Measurements from ENCODE around the gene TTLL11.
A peak's percentile ranks its signal among the peaks of the same experiment; 100 is the strongest.
"Not testable (repeated sequence)": the region's sequence is repeated elsewhere in the genome, so short reads cannot be mapped to it uniquely, and the experiment has no call there.

TTLL11 gene

DNA sequence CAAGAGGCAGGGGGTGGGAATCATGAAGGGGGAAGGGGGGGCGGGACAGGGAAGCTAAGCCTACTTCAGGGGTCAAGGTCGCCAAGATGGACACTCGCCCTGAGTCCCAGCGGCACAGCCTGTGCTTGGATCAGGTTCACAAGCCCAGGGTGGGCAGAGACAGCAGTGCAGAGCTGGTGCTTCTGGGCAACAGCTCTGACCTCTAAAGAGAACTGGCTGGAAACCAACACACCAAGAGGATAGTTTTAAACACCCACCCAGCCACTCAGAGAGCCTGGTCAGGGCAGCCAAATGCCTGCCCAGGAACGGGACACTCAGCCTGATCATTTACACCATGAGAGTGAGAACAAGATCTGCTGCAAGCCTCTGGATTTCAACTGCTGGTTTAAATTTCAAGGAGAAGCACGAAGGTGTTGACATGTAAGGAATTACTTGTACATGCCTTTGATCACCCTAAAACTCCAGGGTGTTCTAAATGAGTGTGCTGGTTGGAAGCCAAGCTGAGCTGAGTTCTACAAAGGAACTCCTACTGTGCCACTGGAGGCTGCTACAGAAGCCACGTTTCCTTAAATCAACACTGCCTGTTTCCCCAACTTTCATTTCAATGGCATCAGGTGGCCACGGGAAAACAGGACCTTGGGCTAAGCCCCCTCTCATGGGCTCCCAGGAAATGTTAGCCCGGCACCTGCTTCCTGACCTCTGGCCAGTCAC, 91.5 kb downstream of the TTLL11 start:
- no peak for DNase-seq (ENCODE audit: low spot score)
- no peak overlapping the region for H3K4ac ChIP-seq (ENCODE audit: low read length)

DNA sequence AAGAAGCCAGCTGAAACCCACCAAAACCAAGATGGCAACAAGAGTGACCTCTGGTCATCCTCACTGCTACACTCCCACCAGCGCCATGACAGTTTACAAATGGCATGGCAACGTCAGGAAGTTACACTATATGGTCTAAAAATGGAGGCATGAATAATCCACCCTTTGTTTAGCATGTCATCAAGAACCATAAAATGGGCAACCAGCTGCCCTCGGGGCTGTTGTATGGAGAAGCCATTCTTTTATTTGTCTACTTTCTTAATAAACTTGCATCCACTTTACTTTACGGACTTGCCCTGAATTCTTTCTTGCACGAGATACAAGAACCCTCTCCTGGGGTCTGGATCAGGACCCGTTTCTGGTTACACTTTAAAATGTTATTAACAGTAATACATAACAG, 92.6 kb downstream of the TTLL11 start:
- not testable (repeated sequence) for H3K4me3 ChIP-seq (ENCODE audit: low read length in 2 of 2); H3K4me2 ChIP-seq (ENCODE audit: insufficient read depth, low read length, poor library complexity, severe bottlenecking); H3K23ac ChIP-seq (ENCODE audit: low read depth, low read length, poor library complexity); H3K4ac ChIP-seq (ENCODE audit: low read length); H2BK15ac ChIP-seq (ENCODE audit: low read length); H3K9me3 ChIP-seq (replicated peaks in 1 of 2; ENCODE audit: control insufficient read depth in 2 of 2, insufficient read depth in 1 of 2, low read depth in 1 of 2, low read length in 2 of 2); H4K8ac ChIP-seq (ENCODE audit: low read depth, low read length); H3K36me3 ChIP-seq (replicated peaks in 1 of 2; ENCODE audit: control insufficient read depth in 2 of 2, insufficient read depth in 2 of 2, low read length in 2 of 2); H3K27ac ChIP-seq (replicated peaks; ENCODE audit: low read length); H2BK12ac ChIP-seq (ENCODE audit: low read length); H2AK5ac ChIP-seq (ENCODE audit: low read depth, low read length); H3K79me1 ChIP-seq (ENCODE audit: low read depth, low read length); H2BK5ac ChIP-seq (ENCODE audit: low read length); H3K4me1 ChIP-seq (ENCODE audit: control insufficient read depth in 2 of 2, insufficient read depth in 1 of 2, low read depth in 1 of 2, low read length in 2 of 2); H2BK120ac ChIP-seq (ENCODE audit: low read depth, low read length); DNase-seq (ENCODE audit: low spot score); H3K18ac ChIP-seq (ENCODE audit: low read length); H3K9ac ChIP-seq (ENCODE audit: low read depth, low read length, poor library complexity); H2AFZ ChIP-seq (ENCODE audit: low read length); H3K27me3 ChIP-seq (ENCODE audit: control insufficient read depth in 3 of 3, insufficient read depth in 3 of 3, low read depth in 1 of 3, low read length in 3 of 3); H4K91ac ChIP-seq (ENCODE audit: low read depth, low read length, poor library complexity); H3K14ac ChIP-seq (ENCODE audit: low read length)
- no CpG with 5 or more reads among the region's 6 CpGs for WGBS, 2 donors (ENCODE audit: extremely low coverage in 2 of 2, insufficient read length in 2 of 2, insufficient replicate concordance in 1 of 2)

More for the DNA sequence above, 91.5 kb downstream of the TTLL11 start:
- Histone ChIP-seq H2BK15ac (ENCODE audit: low read length) (peak overlapping the region; percentile 55), H3K4me3 (ENCODE audit: low read length in 2 of 2) (no peak overlapping the region), H2BK120ac (ENCODE audit: low read depth, low read length) (no peak overlapping the region), H3K4me2 (ENCODE audit: insufficient read depth, low read length, poor library complexity, severe bottlenecking) (no peak overlapping the region), H3K79me1 (ENCODE audit: low read depth, low read length) (no peaks in the 10 kb centered on the region), H2BK12ac (ENCODE audit: low read length) (no peak overlapping the region), H3K36me3 (replicated peaks in 1 of 2; ENCODE audit: control insufficient read depth in 2 of 2, insufficient read depth in 2 of 2, low read length in 2 of 2) (no peaks in the 10 kb centered on the region), H2AK5ac (ENCODE audit: low read depth, low read length) (peak overlapping the region; percentile 37), H3K9me3 (replicated peaks in 1 of 2; ENCODE audit: control insufficient read depth in 2 of 2, insufficient read depth in 1 of 2, low read depth in 1 of 2, low read length in 2 of 2) (no peaks in the 10 kb centered on the region), H3K4me1 (ENCODE audit: control insufficient read depth in 2 of 2, insufficient read depth in 1 of 2, low read depth in 1 of 2, low read length in 2 of 2) (no peaks in the 10 kb centered on the region), H3K18ac (ENCODE audit: low read length) (no peak overlapping the region), H3K23ac (ENCODE audit: low read depth, low read length, poor library complexity) (no peak overlapping the region), H4K8ac (ENCODE audit: low read depth, low read length) (no peak overlapping the region), H4K91ac (ENCODE audit: low read depth, low read length, poor library complexity) (no peak overlapping the region), H3K14ac (ENCODE audit: low read length) (peak overlapping the region; percentile 6), H3K9ac (ENCODE audit: low read depth, low read length, poor library complexity) (no peak overlapping the region), H3K27ac (replicated peaks; ENCODE audit: low read length) (no peak overlapping the region), H2AFZ (ENCODE audit: low read length) (no peak overlapping the region), H3K27me3 (ENCODE audit: control insufficient read depth in 3 of 3, insufficient read depth in 3 of 3, low read depth in 1 of 3, low read length in 3 of 3) (peaks cover 0 to 2% (median 0%) of the 10 kb centered on the region in 3 experiments), H2BK5ac (ENCODE audit: low read length) (no peak overlapping the region)
- WGBS, 2 donors (ENCODE audit: extremely low coverage in 2 of 2, insufficient read length in 2 of 2, insufficient replicate concordance in 1 of 2): no CpG with 5 or more reads among the region's 9 CpGs

DNA sequence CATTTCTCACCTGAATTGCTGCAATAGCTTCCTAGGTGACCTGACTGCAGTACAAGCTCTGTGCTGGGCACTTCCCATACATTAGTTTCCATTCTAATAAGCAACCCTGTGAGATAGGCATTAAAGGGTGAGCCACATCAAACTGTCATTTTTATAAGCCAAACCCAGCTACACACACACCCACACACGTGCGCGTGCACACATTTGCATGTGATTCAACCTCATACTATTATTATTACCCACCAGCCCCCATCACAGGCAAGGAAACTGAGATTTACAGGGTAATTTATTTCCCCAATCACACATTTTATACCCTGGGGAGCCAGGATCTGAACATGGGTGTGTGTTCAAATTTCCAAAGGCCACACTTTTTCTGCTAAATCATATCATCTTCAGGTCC, 93.6 kb downstream of the TTLL11 start:
- H2BK15ac ChIP-seq (ENCODE audit: low read length): no peak overlapping the region
- no peak for DNase-seq (ENCODE audit: low spot score)
- no peak overlapping the region for H4K8ac ChIP-seq (ENCODE audit: low read depth, low read length)

DNA sequence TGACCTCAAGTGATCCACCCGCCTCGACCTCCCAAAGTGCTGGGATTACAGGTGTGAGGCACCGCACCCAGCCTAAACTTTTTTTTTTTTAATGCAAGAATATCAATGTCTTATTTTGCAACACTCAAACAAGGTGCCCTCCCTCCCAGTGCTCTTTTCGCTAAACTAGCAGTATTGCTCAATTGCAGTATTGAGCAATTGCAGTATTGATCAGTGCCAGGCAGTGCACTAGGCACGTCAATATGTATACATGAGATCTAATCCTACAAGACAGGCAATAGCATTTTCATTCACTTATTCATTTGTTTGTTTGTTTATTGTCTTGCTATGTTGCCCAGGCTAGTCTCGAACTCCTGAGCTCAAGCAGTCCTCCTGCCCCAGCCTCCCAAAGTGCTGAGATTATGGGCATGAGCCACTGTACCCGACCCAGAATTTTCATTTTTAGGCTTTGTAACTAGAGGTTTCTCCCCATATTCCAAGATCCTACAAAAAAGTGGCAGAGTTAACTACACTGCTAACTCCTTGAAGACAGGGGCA, 94.5 kb downstream of the TTLL11 start:
- Histone ChIP-seq H3K4me1 (ENCODE audit: control insufficient read depth in 2 of 2, insufficient read depth in 1 of 2, low read depth in 1 of 2, low read length in 2 of 2) (no peaks in the 10 kb centered on the region), H2AK5ac (ENCODE audit: low read depth, low read length) (no peak overlapping the region), H4K91ac (ENCODE audit: low read depth, low read length, poor library complexity) (no peak overlapping the region), H3K36me3 (replicated peaks in 1 of 2; ENCODE audit: control insufficient read depth in 2 of 2, insufficient read depth in 2 of 2, low read length in 2 of 2) (no peaks in the 10 kb centered on the region), H3K9me3 (replicated peaks in 1 of 2; ENCODE audit: control insufficient read depth in 2 of 2, insufficient read depth in 1 of 2, low read depth in 1 of 2, low read length in 2 of 2) (no peaks in the 10 kb centered on the region), H2BK120ac (ENCODE audit: low read depth, low read length) (no peak overlapping the region), H3K14ac (ENCODE audit: low read length) (no peak overlapping the region), H3K4me3 (ENCODE audit: low read length in 2 of 2) (no peak overlapping the region), H3K18ac (ENCODE audit: low read length) (no peak overlapping the region), H3K27me3 (ENCODE audit: control insufficient read depth in 3 of 3, insufficient read depth in 3 of 3, low read depth in 1 of 3, low read length in 3 of 3) (peaks cover 0 to 3% (median 2%) of the 10 kb centered on the region in 3 experiments), H2AFZ (ENCODE audit: low read length) (no peak overlapping the region), H2BK12ac (ENCODE audit: low read length) (no peak overlapping the region), H3K79me1 (ENCODE audit: low read depth, low read length) (no peaks in the 10 kb centered on the region), H2BK5ac (ENCODE audit: low read length) (no peak overlapping the region), H4K8ac (ENCODE audit: low read depth, low read length) (no peak overlapping the region), H3K27ac (replicated peaks; ENCODE audit: low read length) (no peak overlapping the region), H3K9ac (ENCODE audit: low read depth, low read length, poor library complexity) (no peak overlapping the region), H3K4ac (ENCODE audit: low read length) (no peak overlapping the region), H2BK15ac (ENCODE audit: low read length) (no peak overlapping the region), H3K4me2 (ENCODE audit: insufficient read depth, low read length, poor library complexity, severe bottlenecking) (no peak overlapping the region), H3K23ac (ENCODE audit: low read depth, low read length, poor library complexity) (no peak overlapping the region)
- no CpG with 5 or more reads among the region's 7 CpGs for WGBS, 2 donors (ENCODE audit: extremely low coverage in 2 of 2, insufficient read length in 2 of 2, insufficient replicate concordance in 1 of 2)
- DNase-seq (ENCODE audit: low spot score): no peak

More for the DNA sequence above, 93.6 kb downstream of the TTLL11 start:
- Histone ChIP-seq H3K14ac (ENCODE audit: low read length) (no peak overlapping the region), H4K91ac (ENCODE audit: low read depth, low read length, poor library complexity) (no peak overlapping the region), H3K4me1 (ENCODE audit: control insufficient read depth in 2 of 2, insufficient read depth in 1 of 2, low read depth in 1 of 2, low read length in 2 of 2) (no peaks in the 10 kb centered on the region), H3K27me3 (ENCODE audit: control insufficient read depth in 3 of 3, insufficient read depth in 3 of 3, low read depth in 1 of 3, low read length in 3 of 3) (peaks cover 0 to 3% (median 2%) of the 10 kb centered on the region in 3 experiments), H3K4ac (ENCODE audit: low read length) (no peak overlapping the region), H3K79me1 (ENCODE audit: low read depth, low read length) (no peaks in the 10 kb centered on the region), H3K9ac (ENCODE audit: low read depth, low read length, poor library complexity) (no peak overlapping the region), H3K36me3 (replicated peaks in 1 of 2; ENCODE audit: control insufficient read depth in 2 of 2, insufficient read depth in 2 of 2, low read length in 2 of 2) (no peaks in the 10 kb centered on the region), H2BK12ac (ENCODE audit: low read length) (no peak overlapping the region), H3K18ac (ENCODE audit: low read length) (no peak overlapping the region), H3K9me3 (replicated peaks in 1 of 2; ENCODE audit: control insufficient read depth in 2 of 2, insufficient read depth in 1 of 2, low read depth in 1 of 2, low read length in 2 of 2) (no peaks in the 10 kb centered on the region), H2BK5ac (ENCODE audit: low read length) (no peak overlapping the region), H3K27ac (replicated peaks; ENCODE audit: low read length) (no peak overlapping the region), H3K4me2 (ENCODE audit: insufficient read depth, low read length, poor library complexity, severe bottlenecking) (no peak overlapping the region), H2AFZ (ENCODE audit: low read length) (no peak overlapping the region), H2AK5ac (ENCODE audit: low read depth, low read length) (no peak overlapping the region), H3K4me3 (ENCODE audit: low read length in 2 of 2) (no peak overlapping the region), H3K23ac (ENCODE audit: low read depth, low read length, poor library complexity) (no peak overlapping the region), H2BK120ac (ENCODE audit: low read depth, low read length) (no peak overlapping the region)
- WGBS, 2 donors (ENCODE audit: extremely low coverage in 2 of 2, insufficient read length in 2 of 2, insufficient replicate concordance in 1 of 2): no CpG with 5 or more reads among the region's 3 CpGs
